Fibroblast of skin of left biceps (primary cell): ENCODE results near the gene ALX4.

Experiments
- DNase-seq, 2 experiments: peaks; one replicate each; pipeline ENCODE4 v3.0.0-alpha.2; 2013; ENCODE audit warnings: low read depth in 2 of 2

Gene ALX4

DNA sequence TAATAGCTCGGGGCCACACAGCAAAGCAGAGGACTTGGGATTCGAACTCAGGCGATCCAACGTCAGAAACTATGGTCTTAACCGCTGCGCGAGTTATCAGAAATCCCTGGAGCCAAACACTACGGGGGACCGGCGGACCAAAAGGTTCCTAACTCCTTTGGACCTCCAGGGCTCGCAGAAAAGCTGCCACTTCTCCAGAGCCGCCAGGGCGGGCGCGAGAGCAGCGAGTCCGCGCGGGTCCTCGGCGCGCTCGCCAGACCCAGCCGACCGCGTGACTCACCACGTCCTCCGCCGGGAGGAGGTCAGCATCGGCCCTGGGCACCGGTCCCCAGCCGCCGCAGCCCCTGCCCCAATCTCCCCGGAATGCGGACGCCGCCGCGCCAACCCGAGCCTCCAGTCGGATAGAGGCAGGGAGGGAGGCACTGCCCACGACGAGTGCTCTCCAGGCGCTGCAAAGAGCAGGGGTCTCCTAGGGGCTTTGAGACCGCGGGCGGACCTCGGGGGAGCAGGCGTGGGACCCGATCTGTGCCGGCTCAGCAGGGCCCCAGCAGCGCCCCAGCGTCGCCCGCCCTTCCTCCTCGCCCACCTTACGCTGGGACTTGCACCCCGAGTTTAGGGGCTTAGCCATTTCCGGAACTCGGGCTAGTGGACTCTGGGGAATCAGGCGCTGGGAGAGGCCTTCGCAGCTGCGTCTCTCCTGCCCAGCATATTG, 6.2 kb upstream of the ALX4 start:
- DNase-seq, result no peak

DNA sequence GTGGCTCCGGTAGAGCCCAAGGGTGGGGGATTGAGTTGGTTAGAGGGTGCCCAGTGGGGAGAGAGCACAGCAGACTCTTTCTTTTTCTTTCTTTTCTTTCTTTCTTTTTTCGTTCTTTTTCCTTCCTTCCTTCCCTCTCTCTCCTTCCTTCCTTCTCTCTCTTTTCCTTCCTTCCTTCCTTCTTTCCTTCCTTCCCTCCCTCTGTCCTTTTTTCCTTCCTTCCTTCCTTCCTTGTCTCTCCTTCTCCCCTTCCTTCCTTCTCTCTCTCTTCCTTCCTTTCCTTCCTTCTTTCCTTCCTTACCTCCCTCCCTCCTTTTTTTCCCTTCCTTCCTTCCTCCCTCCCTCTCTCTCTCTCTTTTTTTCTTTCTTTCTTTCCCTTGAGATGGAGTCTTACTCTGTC, 4.8 kb upstream of the ALX4 start:
- DNase-seq, result no peak

DNA sequence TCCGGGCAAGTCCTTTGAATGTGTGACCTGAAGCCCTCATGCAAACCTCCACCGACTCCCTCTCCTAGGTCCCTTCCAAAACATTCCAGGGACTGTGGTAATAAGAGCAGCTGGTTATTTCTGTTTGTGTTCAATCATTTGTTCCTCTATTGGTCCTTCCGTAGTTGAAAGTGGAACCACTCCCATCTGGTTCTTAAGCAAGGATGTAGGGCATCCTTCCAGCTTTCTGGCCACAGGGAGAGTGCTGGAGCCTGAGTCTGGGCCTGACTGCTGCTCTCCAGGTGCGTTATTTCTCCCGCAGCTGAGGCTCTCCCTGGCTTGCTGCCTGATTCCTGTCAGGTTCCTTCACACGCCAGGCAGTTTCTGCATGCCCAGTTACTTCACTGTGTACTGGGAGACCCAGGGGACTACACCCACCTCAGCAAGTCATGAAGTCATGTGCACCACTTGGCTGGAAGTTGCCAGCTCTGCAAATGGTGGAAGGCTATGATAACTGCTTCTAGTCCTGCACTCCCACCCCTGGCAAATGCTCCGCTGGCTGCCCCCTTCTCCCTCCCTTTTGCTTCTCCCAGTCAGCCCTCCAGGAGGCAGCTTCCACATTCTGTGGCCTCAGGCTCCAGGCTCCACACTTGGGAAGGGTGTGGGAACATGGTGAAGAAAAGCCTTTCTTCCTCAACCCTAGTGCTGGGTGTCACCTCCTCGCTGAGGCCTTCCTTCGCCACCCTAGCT, 4.0 kb upstream of the ALX4 start:
- no peak for DNase-seq

DNA sequence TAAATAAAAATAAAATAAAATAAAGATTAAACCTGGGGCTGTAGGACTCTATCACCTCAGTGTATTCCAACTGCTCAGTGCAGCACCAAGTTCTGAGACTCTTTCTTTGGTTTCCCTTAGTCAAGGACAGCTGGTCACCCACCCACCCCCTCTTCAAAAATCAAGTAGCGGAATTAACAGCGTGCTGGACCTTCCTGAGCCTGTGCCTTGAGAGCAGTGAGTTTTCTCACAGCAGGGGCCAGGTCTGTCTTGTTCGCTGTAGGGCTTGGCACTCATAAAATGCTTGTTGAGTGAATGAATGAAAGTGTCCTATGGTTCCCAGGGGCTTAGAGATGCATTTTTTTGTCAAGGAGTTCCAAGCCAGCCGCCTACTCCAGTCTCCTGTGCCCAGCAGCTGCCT, 2.9 kb upstream of the ALX4 start:
- DNase-seq, result no peak

DNA sequence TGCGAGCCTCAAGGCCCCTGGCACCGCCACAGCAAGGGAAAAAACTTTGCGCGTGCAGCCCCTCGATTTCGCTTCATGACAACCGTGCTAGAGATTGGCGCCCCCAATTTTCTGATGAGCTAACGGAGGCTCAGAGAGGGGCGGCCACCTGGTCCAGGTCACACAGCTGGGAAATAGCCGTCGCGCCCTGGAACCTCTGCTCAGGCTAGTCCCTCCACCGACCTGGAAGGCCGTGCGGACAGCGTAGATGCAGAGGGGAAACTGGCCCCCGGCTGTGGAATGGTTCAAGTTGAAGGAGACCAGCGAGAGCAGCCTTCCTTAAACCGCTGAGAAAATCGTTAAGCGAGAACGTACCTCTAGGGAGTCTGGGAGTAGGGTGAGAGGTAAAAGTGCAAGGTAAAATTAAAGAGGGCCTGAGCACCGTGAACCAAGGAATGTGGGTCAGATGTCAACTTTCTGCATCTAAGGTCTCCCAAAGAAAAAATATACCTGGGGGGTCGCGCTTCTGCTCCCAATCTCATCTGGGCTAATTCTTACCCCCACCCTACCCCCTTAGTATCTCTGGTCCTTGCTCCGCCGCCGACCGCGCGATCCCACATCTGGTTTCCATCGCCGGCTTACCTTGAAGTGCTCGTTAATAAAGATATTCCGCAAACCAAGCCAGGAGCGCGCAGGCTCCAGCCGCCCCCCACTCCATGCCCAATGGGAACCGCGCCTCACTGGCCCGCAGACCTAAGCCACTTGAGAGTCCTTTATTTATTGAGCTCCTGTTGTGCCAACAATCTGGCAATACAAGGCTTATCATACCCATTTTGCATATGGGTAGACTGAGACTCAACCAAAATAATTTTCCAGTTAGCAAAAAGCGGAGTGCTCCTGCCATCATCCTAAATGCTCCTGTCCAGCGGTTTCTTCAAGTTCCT, 1.7 kb upstream of the ALX4 start:
- no peak for DNase-seq

DNA sequence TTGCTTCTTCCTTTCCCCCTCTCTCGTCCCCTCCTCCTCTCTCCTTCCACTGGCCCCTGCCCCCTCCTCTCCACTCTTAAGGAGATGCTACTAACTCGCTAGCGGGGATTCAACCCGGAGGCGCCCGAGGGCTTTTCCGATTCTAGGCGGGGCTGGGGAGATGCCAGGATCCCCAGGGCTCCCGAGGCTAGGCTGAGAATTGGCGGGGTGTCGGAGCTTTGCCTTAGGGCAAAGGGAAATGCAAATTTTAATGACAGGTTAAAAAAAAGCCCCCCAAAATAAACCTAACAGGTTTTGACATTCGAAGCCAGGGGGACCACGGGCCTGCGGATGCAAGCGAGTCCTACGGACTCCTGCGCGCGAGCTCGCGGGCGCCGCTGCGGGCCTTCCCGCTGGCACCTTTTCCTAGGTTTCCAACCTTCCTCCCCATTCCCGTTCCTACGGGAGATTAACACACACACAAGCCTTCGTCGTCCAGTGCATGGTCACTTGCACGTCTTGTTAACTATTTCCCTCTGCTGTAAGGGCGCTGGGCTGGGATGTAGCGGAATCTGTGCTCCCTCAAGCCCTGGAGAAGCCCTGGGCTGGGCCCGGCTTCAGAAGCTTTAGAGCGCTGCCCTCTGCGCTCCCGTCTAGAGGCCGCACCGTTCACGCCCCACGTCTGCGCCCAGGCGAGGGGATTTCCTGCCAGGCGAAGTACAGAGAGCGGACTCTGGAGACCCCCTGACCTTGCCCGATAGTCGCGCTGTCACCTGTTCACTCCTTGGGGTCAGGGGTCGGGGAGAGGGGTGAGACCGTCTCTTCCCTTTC, 729 bp upstream of the ALX4 start:
- no peak for DNase-seq

DNA sequence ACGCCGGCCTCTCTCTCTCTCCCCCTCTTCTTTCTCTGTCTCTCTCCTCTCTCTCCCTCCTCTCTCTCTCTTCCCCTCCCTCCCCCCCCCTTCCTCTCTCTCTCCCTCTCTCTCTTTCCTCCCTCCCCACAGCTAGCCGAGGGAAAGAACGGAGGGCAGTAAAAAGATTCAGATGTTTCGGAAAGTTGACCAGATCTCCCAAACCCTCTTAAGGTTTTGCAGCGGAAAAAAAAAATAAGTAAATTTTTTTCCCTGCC, 195 bp upstream of the ALX4 start:
- DNase-seq, result no peak

DNA sequence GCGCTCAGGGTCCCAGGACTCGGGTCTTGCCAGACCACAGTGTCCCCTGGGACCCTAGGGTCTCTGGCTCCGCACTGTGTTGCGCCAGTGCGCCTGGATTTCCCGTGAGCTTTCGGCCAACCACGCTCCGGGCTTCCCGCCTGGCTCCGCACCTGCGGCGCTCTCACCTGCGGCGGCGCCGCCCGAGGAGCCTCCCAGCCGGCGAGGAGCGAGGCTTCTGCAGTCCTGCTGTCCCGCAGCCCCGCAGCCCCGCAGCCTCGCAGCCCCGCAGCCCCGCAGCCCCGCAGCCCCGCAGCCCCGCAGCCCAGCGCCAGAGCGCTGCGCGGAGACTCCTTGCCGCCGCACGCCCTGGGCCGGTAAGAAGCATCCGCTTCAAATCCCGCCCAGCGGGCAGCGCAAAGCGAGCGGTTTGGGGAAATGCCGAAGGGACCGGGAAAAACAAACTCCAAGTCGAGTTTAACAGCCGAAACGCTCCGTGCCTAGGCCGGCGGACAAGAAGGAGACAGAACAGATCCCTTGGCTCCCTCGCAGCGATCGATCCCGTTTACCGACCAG, 939 bp downstream of the ALX4 start:
- no peak for DNase-seq

DNA sequence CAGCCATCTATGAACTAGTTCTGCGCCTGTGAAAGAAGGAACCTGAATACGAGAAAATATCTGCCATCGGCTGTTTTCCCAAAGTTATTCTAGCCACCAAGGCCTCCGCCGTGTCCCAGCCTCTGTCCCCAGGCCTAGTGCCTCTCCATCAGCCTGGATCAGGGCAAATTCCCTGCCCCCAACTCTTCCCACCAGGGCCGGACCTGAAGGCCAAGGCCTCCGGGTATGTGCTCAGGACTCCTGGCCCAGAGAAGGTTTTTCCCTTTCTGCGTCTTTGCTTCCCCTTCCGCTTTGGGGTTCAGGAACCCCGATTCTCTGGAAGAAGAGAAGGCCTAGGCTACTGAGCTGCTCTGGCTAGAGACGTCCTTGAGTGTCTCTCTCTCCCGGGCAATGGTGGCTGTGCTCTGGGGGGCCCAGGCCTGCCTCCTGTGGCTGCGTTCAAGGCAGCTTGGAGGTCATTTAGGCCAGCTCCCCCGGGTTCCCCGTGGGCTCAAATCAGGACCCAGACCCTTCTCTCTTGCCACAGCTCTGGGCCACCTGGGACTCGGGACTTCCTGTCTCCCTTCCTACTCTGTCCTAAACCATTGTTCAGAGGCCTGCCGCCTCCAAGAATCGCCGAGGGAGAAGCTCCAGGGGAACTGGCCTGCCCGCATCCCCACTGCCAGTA, 1.6 kb downstream of the ALX4 start:
- no peak for DNase-seq

DNA sequence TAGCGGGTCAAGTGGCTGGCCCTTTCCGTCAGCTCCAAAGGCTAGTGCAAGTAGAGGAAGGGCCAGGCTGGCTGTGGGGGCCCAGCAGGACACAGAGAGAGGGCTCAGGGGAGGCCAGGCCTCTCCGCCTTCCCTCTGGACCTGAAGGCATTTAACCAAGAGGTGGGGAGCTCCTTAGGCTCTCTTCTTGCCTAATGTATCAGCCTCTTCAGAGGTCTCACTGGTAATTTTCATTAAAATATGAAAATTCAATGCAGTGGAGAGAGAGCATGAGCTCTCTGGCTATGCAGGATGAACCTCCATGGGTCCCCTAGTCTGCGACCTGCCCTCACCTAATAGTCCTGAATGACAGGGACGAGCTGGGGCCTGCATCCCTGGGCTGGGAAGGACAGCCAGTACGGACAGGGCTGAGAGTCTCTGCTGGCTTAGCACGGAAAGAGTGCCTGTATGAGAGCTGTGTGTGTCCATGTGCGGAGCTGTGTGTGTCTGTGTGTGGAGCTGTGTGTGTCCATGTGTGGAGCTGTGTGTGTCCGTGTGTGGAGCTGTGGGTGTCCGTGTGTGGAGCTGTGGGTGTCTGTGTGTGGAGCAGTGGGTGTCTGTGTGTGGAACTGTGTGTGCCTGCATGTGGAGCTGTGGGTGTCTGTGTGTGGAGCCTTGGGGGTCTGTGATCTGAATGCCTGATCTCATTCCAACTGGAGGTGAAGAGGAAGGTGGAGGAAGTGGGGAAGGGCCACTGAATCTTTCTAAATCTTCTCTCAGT, 2.4 kb downstream of the ALX4 start:
- DNase-seq, result no peak

DNA sequence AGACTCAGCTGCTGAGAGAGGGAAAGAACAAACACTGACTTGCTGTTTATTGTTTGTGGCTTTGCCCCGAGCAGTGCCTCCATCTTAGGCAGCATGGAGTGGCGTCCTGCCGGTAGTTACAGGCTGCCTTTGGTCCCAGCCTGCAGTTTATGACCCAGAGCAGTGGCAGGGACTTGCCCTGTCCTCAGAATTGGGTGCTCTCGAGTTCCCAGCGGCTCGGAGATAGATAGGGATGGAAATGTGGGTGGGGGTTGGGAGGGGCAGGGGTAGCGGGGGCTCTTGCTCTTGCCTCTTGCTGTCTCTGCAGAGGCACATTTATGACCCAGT, 3.1 kb downstream of the ALX4 start:
- no peak for DNase-seq

DNA sequence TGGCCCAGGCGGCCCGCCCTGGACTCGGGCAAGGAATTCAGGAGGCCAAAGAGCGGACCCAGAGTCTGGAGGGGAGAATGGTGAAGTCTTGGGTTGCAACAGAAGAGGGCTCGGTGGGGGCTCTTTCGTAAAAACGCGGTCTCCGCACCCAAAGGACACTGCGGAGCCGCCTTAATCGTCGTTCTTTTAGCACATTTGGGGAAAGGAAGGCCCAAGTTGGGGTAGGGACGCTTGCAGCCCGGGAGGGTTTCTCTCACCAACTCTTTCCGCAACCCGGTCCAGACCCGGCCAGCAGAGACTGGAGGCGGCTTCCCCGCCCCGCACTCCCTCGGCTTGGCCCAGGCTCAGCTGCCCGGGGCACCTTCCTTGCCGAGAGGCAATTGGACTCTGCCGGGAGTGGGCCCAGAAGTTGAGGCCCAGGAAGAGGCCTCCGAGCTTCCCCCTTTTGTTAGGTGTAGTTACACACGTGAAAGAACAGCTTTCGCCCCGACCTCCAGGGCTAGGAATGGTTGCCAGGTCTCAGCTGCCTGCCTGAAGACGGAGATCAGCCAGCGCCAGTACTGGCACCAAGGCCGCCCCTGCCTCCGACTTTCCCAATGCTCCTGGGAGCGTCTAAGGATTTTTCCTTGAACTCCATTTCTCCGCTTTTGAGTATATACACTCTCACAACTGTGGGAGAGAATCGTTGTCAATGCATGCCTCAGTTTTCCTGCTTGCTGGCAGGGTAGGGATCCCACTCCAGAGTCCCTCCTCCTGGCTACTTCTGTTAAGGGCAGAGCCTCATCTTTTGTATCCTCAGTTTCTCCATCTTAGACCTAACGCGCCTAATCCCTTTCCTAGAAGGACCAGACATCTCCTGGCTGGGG, 3.7 kb downstream of the ALX4 start:
- DNase-seq, result no peak

DNA sequence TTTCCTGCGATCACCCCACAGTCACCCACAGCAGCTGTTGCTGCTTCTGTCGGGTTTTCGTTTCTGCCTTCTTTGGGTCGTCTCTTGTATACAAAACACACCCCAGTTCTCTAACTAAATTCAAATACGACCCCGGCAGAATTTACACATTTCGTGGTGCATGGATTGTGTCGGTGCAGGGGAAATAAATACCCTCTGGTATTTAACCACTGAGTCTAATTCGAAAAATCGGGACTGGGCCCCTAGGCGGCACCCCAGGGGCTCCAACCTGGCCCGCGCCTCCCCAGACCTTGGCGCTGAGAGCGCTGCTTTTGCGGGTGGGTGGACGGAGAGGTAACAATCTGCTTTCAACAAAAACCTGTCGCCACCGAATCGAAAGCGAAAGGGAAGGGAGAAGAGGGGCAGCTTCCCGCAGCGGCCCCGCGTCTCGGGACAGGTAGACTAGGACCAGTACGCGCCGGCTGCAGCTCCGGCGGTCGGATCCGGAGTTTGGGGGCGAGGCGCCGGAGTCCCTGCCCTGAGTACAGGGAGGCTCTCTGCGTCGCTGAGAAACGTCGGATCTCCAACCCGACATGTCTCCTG, 4.4 kb downstream of the ALX4 start:
- DNase-seq, result no peak

DNA sequence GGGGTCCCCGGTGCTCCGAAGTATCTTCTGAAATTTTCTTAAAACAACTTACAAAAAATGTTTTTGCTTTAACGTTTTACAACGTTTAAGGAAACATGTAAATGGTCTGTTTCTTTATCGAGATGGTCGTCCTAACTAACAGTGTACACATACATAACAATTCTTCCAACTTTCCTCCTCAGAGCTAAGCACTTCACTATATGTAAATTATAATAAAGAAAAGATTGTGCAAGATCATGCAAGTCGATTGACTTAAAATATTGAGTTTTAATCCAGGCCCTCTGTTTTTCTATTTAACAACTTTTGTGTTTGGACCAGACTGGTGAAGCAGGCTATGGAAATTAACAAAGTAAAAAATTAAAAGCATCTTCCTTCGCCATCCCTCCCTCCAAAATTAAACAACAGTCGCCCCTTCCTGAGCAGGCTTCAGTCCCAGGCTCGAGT, 4.9 kb downstream of the ALX4 start:
- no peak for DNase-seq

DNA sequence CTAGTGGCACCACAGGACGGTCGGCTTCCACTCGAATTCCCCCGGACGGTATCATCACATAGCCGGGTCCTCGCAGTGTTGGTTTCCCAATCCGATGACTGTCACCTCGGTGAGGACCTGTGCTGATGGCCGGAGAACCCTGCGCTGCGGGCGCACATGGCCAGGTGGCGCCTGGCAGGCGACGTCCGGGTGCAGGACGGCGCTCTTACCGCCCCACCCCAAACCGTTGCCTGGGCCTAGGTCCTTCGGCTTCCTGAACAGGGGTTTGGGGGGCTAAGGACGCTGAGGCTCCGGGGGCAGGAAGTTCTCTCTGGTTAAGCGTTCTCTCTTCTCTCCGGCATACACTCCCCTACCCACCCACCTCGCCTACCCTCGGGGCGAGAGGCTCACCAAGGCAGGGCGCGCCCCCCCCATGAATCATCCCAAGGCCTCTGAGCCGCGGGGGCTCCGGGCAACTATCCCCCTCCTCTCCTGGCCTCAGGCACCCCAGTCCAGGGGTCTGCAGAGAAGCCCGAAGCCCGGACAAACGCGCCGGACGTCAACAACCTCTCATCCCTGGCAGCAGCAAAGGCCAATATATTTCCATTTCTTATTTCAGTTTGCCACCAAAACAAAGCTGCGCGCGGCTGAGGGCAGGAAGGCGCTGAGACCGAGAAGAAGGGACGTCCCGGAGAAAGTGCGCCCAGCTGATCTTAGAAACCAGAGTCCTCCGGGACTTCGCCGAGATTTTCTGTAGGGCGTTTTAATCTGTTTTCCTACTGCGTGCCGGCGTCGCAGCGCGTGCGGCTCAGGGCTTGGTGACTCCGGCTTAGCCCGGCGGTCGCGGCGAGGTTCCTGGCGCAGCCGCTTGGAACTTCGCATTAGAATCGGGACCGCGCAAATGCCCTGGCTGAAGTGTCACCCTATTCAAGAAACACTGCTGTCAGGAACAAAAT, 5.6 kb downstream of the ALX4 start:
- no peak for DNase-seq

DNA sequence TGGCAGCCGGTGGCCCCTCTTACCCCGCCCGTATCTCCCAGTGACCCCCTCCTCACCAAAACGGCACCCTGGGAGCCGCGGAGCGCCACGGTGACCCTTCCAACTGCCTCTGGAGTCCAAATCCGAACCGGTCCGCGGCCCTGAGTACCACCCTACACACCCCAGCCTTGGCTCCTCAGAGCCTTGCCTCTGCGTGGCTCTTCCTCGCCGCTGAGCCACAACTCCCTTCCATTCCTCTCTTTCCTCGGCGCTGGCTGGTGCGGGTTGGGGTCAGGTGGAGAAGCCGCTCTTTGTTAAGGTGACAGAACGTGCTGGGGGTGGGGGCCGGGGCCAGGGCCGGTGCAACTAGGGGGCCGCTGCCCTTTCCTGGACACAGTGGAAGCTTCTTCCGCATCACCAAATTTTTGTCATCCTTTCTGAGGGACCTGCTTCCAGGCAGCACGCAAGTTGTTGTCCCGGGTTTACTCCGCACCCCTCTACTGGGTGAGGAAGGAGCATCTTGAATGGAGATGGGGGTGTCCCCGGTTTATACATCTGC, 6.5 kb downstream of the ALX4 start:
- no peak for DNase-seq

DNA sequence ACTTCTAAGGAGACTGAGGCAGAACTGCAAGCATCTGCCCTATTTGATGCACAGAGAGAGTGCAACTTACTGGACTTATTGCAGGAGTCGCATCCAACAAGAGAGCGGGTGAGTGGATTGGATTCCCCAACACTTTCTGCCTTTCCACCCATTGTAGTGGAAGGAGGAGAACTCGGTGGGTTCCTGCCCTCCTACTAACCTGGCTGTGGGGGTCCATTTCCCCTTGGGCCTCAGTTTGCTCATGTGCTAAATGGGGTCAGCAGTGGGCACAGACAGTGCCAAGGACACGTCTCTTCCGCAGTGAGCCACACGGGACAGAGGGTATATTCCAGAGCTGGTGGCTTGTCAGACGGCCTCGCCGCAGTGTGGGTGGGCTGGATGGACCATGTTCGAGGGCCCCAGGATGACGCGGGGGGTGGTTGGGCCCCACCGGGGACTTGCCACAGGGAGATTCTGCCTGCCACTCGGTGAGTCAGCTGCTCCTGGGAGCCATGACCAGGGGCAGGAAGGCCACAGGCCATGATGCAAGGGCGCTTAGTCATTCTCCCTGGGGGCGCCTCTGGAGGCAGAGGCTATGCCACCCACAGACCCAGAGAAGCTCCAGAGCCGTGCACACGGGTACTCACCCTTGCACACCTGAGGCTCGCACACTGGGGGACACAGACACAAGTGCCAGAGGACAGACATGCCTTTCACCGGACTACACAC, 8.2 kb downstream of the ALX4 start:
- no peak for DNase-seq
